Measurements from ENCODE around the gene PMM2.

PMM2 gene

GRCh38 chr16:8758022-8758421, 39.6 kb upstream of the PMM2 start:
- no peaks in the 10 kb centered on the region for H3K9me3 ChIP-seq
- H3K4me3 ChIP-seq (ENCODE audit: low read depth, low read length) = no peak overlapping the region
- no peaks in the 10 kb centered on the region for H3K4me1 ChIP-seq
- H3K36me3 ChIP-seq = no peaks in the 10 kb centered on the region; the same call in 1 of the 2 replicates
- no peak for TF ChIP-seq CTCF (IDR thresholded peaks at IDR 0.05; ENCODE audit: low read depth, low read length)
- H3K27me3 ChIP-seq = no peaks in the 10 kb centered on the region
- DNase-seq = no peak

- H3K9me3 ChIP-seq = no peaks in the 10 kb centered on the region
- no peak for DNase-seq
- H3K36me3 ChIP-seq = no peaks in the 10 kb centered on the region; the same call in 1 of the 2 replicates
- H3K4me1 ChIP-seq = no peaks in the 10 kb centered on the region
- H3K27me3 ChIP-seq = no peaks in the 10 kb centered on the region
- no peak for TF ChIP-seq CTCF (IDR thresholded peaks at IDR 0.05; ENCODE audit: low read depth, low read length)
- H3K4me3 ChIP-seq (ENCODE audit: low read depth, low read length) = no peak overlapping the region
Observed at GRCh38 chr16:8760021-8760420, 37.6 kb upstream of the PMM2 start.

- H3K4me3 ChIP-seq (ENCODE audit: low read depth, low read length) = no peak overlapping the region
- H3K9me3 ChIP-seq = no peaks in the 10 kb centered on the region
- DNase-seq = no peak
- TF ChIP-seq CTCF (IDR thresholded peaks at IDR 0.05; ENCODE audit: low read depth, low read length) = no peak
- H3K4me1 ChIP-seq = peaks cover 2% of the 10 kb centered on the region; the same call in 1 of the 2 replicates
- H3K36me3 ChIP-seq = no peaks in the 10 kb centered on the region; the same call in 1 of the 2 replicates
- H3K27me3 ChIP-seq = no peaks in the 10 kb centered on the region
Observed at GRCh38 chr16:8761078-8761477, 36.6 kb upstream of the PMM2 start.

- Histone ChIP-seq H3K4me3 (ENCODE audit: low read depth, low read length) (no peak overlapping the region), H3K9me3 (no peaks in the 10 kb centered on the region), H3K27me3 (no peaks in the 10 kb centered on the region), H3K4me1 (peaks cover 2% of the 10 kb centered on the region; the same call in 1 of the 2 replicates), H3K36me3 (no peaks in the 10 kb centered on the region; the same call in 1 of the 2 replicates)
- DNase-seq = no peak
- no peak for TF ChIP-seq CTCF (IDR thresholded peaks at IDR 0.05; ENCODE audit: low read depth, low read length)
Observed at GRCh38 chr16:8762254-8762653, 35.4 kb upstream of the PMM2 start.

- DNase-seq = no peak
Observed at GRCh38 chr16:8763083-8763482, 34.6 kb upstream of the PMM2 start.

More at GRCh38 chr16:8763083-8763482, 34.6 kb upstream of the PMM2 start:
- Histone ChIP-seq H3K36me3 (no peaks in the 10 kb centered on the region; the same call in 1 of the 2 replicates), H3K4me1 (peaks cover 2% of the 10 kb centered on the region; the same call in 1 of the 2 replicates), H3K27me3 (no peaks in the 10 kb centered on the region), H3K4me3 (ENCODE audit: low read depth, low read length) (no peak overlapping the region), H3K9me3 (no peaks in the 10 kb centered on the region)
- no peak for TF ChIP-seq CTCF (IDR thresholded peaks at IDR 0.05; ENCODE audit: low read depth, low read length)

All from BE2C (cell line).